CD4-positive, alpha-beta memory T cell (primary cell): ENCODE results near the gene HOXA9. TPM values are rescaled to one million over a fixed set of nuclear protein-coding genes. Genes with fewer than 3 reads are reported as not detected.

Experiments used
- CTCF ChIA-PET: fragments of 350-600 bp; sonication (Branson Sonifier 250); formaldehyde crosslinking; loops from one replicate; lab custom pipeline; 2021; ENCODE audit warnings: inconsistent platforms; ENCODE audit not compliant: partially characterized antibody; lab: Charles Lee
- POLR2A ChIA-PET: fragments of 350-600 bp; sonication (Branson Sonifier 250); formaldehyde crosslinking; loops from one replicate; lab custom pipeline; 2021; ENCODE audit not compliant: partially characterized antibody; lab: Charles Lee
- DNase-seq, 5 donors: peaks; one replicate each; pipeline versions ENCODE4 v3.0.0 to v3.0.0-alpha.2; 2020 to 2022; ENCODE audit warnings: mixed read lengths in 1 of 5
- H3K27ac ChIP-seq: one replicate; pipeline ENCODE4 v1.7.0; 2013; ENCODE audit warnings: low read depth, low read length
- H3K27me3 ChIP-seq: 2 replicates; pipeline ENCODE4 v1.7.0; 2013; ENCODE audit warnings: mild to moderate bottlenecking, low read length, moderate library complexity; ENCODE audit not compliant: insufficient read depth
- H3K36me3 ChIP-seq: 2 replicates; pipeline ENCODE4 v1.7.0; 2013; ENCODE audit warnings: mild to moderate bottlenecking, low read length, moderate library complexity; ENCODE audit not compliant: insufficient read depth
- H3K4me1 ChIP-seq: 2 replicates; pipeline ENCODE4 v1.7.0; 2013; ENCODE audit warnings: mild to moderate bottlenecking, low read length, moderate library complexity; ENCODE audit not compliant: insufficient read depth
- H3K4me3 ChIP-seq, 2 donors: one replicate each; pipeline ENCODE4 v1.7.0; 2013; ENCODE audit warnings: low read length in 2 of 2, mild to moderate bottlenecking in 1 of 2
- H3K9me3 ChIP-seq, 2 donors: one replicate each; pipeline ENCODE4 v1.7.0; 2013; ENCODE audit warnings: low read length in 2 of 2, control low read depth in 1 of 2; ENCODE audit not compliant: control insufficient read depth in 1 of 2
- H3K27ac Mint-ChIP-seq, 7 donors: one replicate each; pipeline ENCODE4 v1.8.0; 2020 to 2021; ENCODE audit warnings: mixed read lengths in 7 of 7, mild to moderate bottlenecking in 6 of 7, inconsistent platforms in 3 of 7, moderate library complexity in 3 of 7
- H3K27me3 Mint-ChIP-seq, 2 donors: one replicate each; pipeline ENCODE4 v1.8.0; 2020 to 2021; ENCODE audit warnings: mixed read lengths in 2 of 2
- H3K36me3 Mint-ChIP-seq, 2 donors: one replicate each; pipeline ENCODE4 v1.8.0; 2020 to 2021; ENCODE audit warnings: mixed read lengths in 2 of 2, inconsistent platforms in 1 of 2, mild to moderate bottlenecking in 1 of 2
- H3K4me1 Mint-ChIP-seq, 4 donors: one replicate each; pipeline ENCODE4 v1.8.0; 2020 to 2021; ENCODE audit warnings: mixed read lengths in 4 of 4, mild to moderate bottlenecking in 1 of 4
- H3K4me3 Mint-ChIP-seq, 8 donors: one replicate each; pipeline ENCODE4 v1.8.0; 2020 to 2021; ENCODE audit warnings: mixed read lengths in 8 of 8, mild to moderate bottlenecking in 7 of 8, moderate library complexity in 6 of 8, inconsistent platforms in 3 of 8
- H3K9me3 Mint-ChIP-seq, 8 donors: one replicate each; pipeline ENCODE4 v1.8.0; 2020 to 2021; ENCODE audit warnings: mixed read lengths in 8 of 8, mild to moderate bottlenecking in 5 of 8, inconsistent platforms in 3 of 8, moderate library complexity in 1 of 8
- intact Hi-C: fragments of 100-400 bp; cut with micrococcal nuclease; formaldehyde crosslinking; loops from one replicate; pipeline ENCODE4 v1.15.1; 2023
- polyA plus RNA-seq, 2 donors: library from polyadenylated mRNA; unstranded; fragments of 300-500 nt; fragmentation: Illumina TruSeq; gene quantifications; one replicate each; pipeline ENCODE4 v1.2.3, GENCODE V29; 2021
- total RNA-seq, 2 experiments: library from RNA; stranded (reverse); gene quantifications; one replicate each; pipeline ENCODE4 v1.2.3, GENCODE V29; 2021

HOXA9 gene
- total and polyA plus RNA-seq, 4 experiments from 2014 or later: not detected

DNA sequence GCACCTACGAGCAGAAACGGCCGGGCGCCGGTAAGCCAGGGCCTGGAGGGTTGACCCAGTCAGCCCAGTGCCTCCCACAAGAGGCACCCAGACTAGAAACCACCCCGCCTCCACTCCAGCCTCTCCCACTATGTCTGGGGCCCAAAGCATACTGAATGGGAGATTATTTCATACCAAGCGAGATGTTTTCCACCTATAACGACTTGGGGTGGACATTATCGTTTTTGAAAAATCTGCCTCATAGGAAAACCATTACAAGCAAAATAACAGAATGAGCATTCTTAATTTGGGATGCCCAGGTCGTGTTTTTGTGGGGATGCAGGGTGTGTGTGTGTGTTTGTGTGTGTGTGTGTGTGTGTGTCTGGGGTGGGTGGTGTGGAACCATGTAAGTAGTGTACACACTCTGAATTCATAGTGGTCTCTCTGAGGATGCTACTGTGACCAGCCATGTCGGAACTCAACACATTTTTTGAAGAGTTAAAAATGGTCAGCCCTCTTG lies 19.4 kb downstream of the HOXA9 start:
- Mint-ChIP-seq H3K27ac (no peak overlapping the region), H3K9me3 (no peaks in the 10 kb centered on the region), H3K4me3 (no peak overlapping the region), H3K27me3 (peaks cover 38 to 51% of the 10 kb centered on the region in 2 donors), H3K4me1 (peaks cover 3 to 21% (median 15%) of the 10 kb centered on the region in 4 donors), H3K36me3 (no peaks in the 10 kb centered on the region)
- ChIA-PET POLR2A (no interaction called here), CTCF (no interaction called here)
- Histone ChIP-seq H3K36me3 (no peaks in the 10 kb centered on the region), H3K27ac (no peak overlapping the region), H3K4me1 (peaks cover 8% of the 10 kb centered on the region), H3K27me3 (peaks cover 45% of the 10 kb centered on the region), H3K4me3 (no peak overlapping the region), H3K9me3 (no peaks in the 10 kb centered on the region)
- intact Hi-C loops: loop anchor here (5.0 kb wide), 1 partner anchor 114 kb away; no protein-coding TSS in a partner anchor
- DNase-seq: no peak

GRCh38 chr7:27145165-27145913 lies 20.0 kb downstream of the HOXA9 start:
- no peaks in the 10 kb centered on the region for H3K9me3 ChIP-seq
- peaks cover 2% of the 10 kb centered on the region for H3K4me1 ChIP-seq
- peaks cover 0 to 15% (median 10%) of the 10 kb centered on the region in 4 donors for H3K4me1 Mint-ChIP-seq
- no peak overlapping the region for H3K4me3 Mint-ChIP-seq
- no peak overlapping the region for H3K27ac Mint-ChIP-seq
- peaks cover 34 to 48% of the 10 kb centered on the region in 2 donors for H3K27me3 Mint-ChIP-seq
- H3K27ac ChIP-seq: no peak overlapping the region
- DNase-seq: no peak
- intact Hi-C loops: loop anchor here (5.0 kb wide), 1 partner anchor 113 kb away; no protein-coding TSS in a partner anchor
- no peaks in the 10 kb centered on the region for H3K9me3 Mint-ChIP-seq
- CTCF ChIA-PET: interaction anchor here (0.6 to 1.0 kb wide), 2 partner anchors 12 to 288 kb away, joined by 3 read pairs; no protein-coding TSS in a partner anchor
- no peaks in the 10 kb centered on the region for H3K36me3 ChIP-seq
- peaks cover 39% of the 10 kb centered on the region for H3K27me3 ChIP-seq
- no peak overlapping the region for H3K4me3 ChIP-seq
- no peaks in the 10 kb centered on the region for H3K36me3 Mint-ChIP-seq
- POLR2A ChIA-PET: no interaction called here

DNA sequence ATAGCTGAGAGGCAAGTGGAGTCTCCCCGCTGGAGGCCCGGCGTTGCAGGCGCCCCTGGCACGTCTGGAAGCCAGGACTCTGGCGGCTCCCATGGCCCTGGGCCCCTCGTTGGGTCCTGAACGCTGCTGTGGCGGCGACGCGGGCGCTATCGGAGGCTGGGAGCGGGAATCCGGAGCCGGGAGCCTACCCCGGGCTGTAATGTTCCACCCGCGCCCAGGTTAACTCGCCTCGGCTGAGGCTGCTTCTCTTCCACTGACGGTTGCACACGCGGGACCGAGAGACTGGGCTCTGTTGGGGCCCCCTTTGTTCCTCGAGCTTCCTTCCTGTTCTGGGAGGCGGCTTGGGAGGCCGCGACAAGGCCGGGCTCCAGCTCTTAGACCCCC lies 20.6 kb downstream of the HOXA9 start:
- ChIA-PET CTCF (interaction anchor here (1.0 to 1.4 kb wide), 2 partner anchors 12 to 458 kb away, joined by 3 read pairs; no protein-coding TSS in a partner anchor), POLR2A (no interaction called here)
- intact Hi-C loops: loop anchor here (5.0 kb wide), 1 partner anchor 112 kb away; no protein-coding TSS in a partner anchor
- Mint-ChIP-seq H3K27me3 (peaks cover 33 to 43% of the 10 kb centered on the region in 2 donors), H3K4me1 (peaks cover 0 to 12% (median 9%) of the 10 kb centered on the region in 4 donors), H3K9me3 (no peaks in the 10 kb centered on the region), H3K4me3 (no peak overlapping the region), H3K36me3 (no peaks in the 10 kb centered on the region), H3K27ac (no peak overlapping the region)
- no peaks in the 10 kb centered on the region for H3K4me1 ChIP-seq
- no peak overlapping the region for H3K4me3 ChIP-seq
- peaks cover 34% of the 10 kb centered on the region for H3K27me3 ChIP-seq
- no peak overlapping the region for H3K27ac ChIP-seq
- no peaks in the 10 kb centered on the region for H3K9me3 ChIP-seq
- no peaks in the 10 kb centered on the region for H3K36me3 ChIP-seq
- no peak for DNase-seq

DNA sequence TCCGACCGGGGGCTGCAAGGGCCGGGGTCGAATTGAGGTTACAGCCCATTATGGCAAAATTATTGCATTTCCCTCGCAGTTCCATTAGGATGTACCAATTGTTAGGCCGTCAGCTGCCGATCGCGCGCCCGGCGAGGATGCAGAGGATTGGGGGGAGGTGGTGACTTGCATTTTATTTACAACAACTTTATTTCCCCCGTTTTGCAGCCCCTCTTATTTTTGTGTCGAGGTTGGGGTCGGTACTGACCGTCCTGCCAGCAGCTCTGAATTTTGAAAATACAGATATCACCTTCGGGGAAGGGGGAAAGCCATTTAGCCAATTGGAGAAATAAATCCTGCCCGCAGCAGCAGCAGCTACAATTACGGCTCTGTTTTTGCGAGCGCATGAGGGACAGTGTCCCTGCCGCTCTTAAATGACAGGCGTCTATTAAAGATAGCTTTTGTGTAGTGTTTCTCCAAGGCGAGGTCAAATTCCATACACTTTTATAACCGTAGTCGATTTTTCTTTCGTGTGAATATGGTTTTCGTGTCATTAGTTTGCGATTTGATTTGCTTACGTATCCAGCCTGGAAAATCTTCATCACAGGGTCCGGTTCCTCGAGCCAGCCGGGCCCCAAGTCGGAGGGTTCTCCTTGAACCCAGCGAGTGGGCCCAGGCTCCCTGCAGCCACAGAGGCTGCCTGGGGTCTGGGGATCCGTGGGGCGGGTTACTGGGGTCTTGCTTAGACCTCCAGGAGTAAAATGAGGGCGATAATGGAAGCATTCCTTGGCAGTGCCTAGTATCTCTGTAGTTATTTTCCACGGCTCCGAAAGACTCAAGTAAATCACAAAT lies 21.2 kb downstream of the HOXA9 start:
- CTCF ChIA-PET: interaction anchor here (0.8 to 1.4 kb wide), 5 partner anchors 13 to 462 kb away, joined by 3 read pairs; no protein-coding TSS in a partner anchor
- no peaks in the 10 kb centered on the region for H3K36me3 ChIP-seq
- H3K27ac ChIP-seq: no peak overlapping the region
- H3K4me3 ChIP-seq: no peak overlapping the region
- H3K9me3 ChIP-seq: no peaks in the 10 kb centered on the region
- no peaks in the 10 kb centered on the region for H3K36me3 Mint-ChIP-seq
- H3K4me1 Mint-ChIP-seq: peaks cover 0 to 12% (median 9%) of the 10 kb centered on the region in 4 donors
- DNase-seq: no peak
- no peak overlapping the region for H3K27ac Mint-ChIP-seq
- H3K27me3 Mint-ChIP-seq: peaks cover 29 to 39% of the 10 kb centered on the region in 2 donors
- H3K9me3 Mint-ChIP-seq: no peaks in the 10 kb centered on the region
- peaks cover 28% of the 10 kb centered on the region for H3K27me3 ChIP-seq
- intact Hi-C loops: no loop called here
- peak overlapping the region in 1 of 8 donors; percentile 13 for H3K4me3 Mint-ChIP-seq
- POLR2A ChIA-PET: no interaction called here
- no peaks in the 10 kb centered on the region for H3K4me1 ChIP-seq

GRCh38 chr7:27143023-27143949 lies 22.1 kb downstream of the HOXA9 start, which contains the start of gene HOXA5:
TSS of gene HOXA5 (minus strand) at chr7:27143681. CDS start at chr7:27143607, 74 bp downstream.
- no peak within 1 kb of the TSS for H3K27ac Mint-ChIP-seq
- Histone ChIP-seq H3K27me3 (peaks cover 20% of the 10 kb centered on the region), H3K4me3 (no peak within 1 kb of the TSS)

DNA sequence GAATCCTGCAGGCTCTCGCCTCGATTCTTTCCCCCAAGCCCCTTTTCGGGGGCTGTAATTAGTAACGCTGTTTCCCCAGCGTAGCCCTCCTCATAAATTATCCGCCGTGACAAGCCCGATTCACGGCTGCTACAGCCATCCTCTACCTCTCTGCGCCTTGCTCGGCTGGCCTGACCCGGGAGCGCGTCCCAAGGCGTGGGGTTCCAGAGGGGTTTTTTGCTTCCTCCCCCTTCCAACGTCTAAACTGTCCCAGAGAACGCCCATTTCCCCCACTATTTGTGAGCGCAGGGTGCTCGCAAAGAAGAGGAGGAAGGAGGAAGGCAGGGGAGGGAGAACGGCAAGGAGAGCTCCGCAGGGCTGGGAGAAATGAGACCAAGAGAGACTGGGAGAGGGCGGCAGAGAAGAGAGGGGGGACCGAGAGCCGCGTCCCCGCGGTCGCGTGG lies 22.7 kb downstream of the HOXA9 start:
- Mint-ChIP-seq H3K27me3 (peaks cover 22 to 37% of the 10 kb centered on the region in 2 donors), H3K36me3 (no peaks in the 10 kb centered on the region), H3K4me3 (peak overlapping the region in 2 of 8 donors; percentile 18 to 52), H3K4me1 (peaks cover 0 to 5% (median 3%) of the 10 kb centered on the region in 4 donors), H3K27ac (no peak overlapping the region), H3K9me3 (no peaks in the 10 kb centered on the region)
- H3K27me3 ChIP-seq: peaks cover 16% of the 10 kb centered on the region
- no peak for DNase-seq
- H3K27ac ChIP-seq: no peak overlapping the region
- intact Hi-C loops: no loop called here
- H3K36me3 ChIP-seq: no peaks in the 10 kb centered on the region
- no peaks in the 10 kb centered on the region for H3K4me1 ChIP-seq
- ChIA-PET CTCF (no interaction called here), POLR2A (no interaction called here)
- no peak overlapping the region for H3K4me3 ChIP-seq
- no peaks in the 10 kb centered on the region for H3K9me3 ChIP-seq

More at GRCh38 chr7:27143023-27143949, 22.1 kb downstream of the HOXA9 start, which contains the start of gene HOXA5:
- CTCF ChIA-PET: interaction anchor here (0.8 to 1.4 kb wide), 4 partner anchors 19 to 461 kb away, joined by 3 read pairs; no protein-coding TSS in a partner anchor
- no peak for DNase-seq
- Mint-ChIP-seq H3K36me3 (no peaks in the 10 kb centered on the region), H3K9me3 (no peaks in the 10 kb centered on the region), H3K4me3 (peak within 1 kb of the TSS in 4 of 8 donors; percentile 13 to 52 (median 16)), H3K27me3 (peaks cover 22 to 36% of the 10 kb centered on the region in 2 donors), H3K4me1 (peaks cover 0 to 9% (median 7%) of the 10 kb centered on the region in 4 donors)
- intact Hi-C loops: no loop called here
- POLR2A ChIA-PET: no interaction called here
- Histone ChIP-seq H3K27ac (no peak within 1 kb of the TSS), H3K9me3 (no peaks in the 10 kb centered on the region), H3K4me1 (no peaks in the 10 kb centered on the region), H3K36me3 (no peaks in the 10 kb centered on the region)
